Endothelial cell of umbilical vein (primary cell): ENCODE data around the gene TERF2IP. TPM values are rescaled to one million over a fixed set of nuclear protein-coding genes. Genes with fewer than 3 reads are reported as not detected.

Experiments used
- BruUV-seq: library from RNA; stranded (reverse); fragments of 400-500 nt; replicated peaks from 2 replicates; lab custom pipeline; 2021; lab: Mats Ljungman, UMichigan
- CTCF ChIA-PET: fragments of 300-600, 350-600 bp; sonication (Branson Sonifier 250); formaldehyde crosslinking; loops from one replicate; lab custom pipeline; 2021; ENCODE audit warnings: antibody characterized with exemption, inconsistent platforms; lab: Charles Lee
- POLR2A ChIA-PET: fragments of 300-600, 350-600 bp; sonication (Branson Sonifier 250); formaldehyde crosslinking; loops from one replicate; lab custom pipeline; 2021; ENCODE audit warnings: antibody characterized with exemption, inconsistent platforms; lab: Charles Lee
- DNase-seq: peaks from one replicate; pipeline ENCODE4 v3.0.0-alpha.2; 2011; ENCODE audit warnings: low read depth, low spot score
- FAIRE-seq: peaks from 2 replicates; lab custom pipeline; 2011; peaks lifted over from hg19 to GRCh38; lab: Jason Lieb, UNC
- H2AFZ ChIP-seq: 2 replicates; pipeline ENCODE4 v1.6.0; 2012; ENCODE audit warnings: low read depth, low read length, control low read depth, inconsistent platforms
- H3K27ac ChIP-seq: 2 replicates; pipeline ENCODE4 v1.5.1; 2011; ENCODE audit warnings: low read depth, mild to moderate bottlenecking, control low read depth, low read length, moderate library complexity; ENCODE audit not compliant: insufficient read depth
- H3K27me3 ChIP-seq, 2 experiments: 2 replicates each; pipeline versions ENCODE4 v1.6.0 to v1.6.1; 2011; ENCODE audit warnings: low read length in 2 of 2, mixed read lengths in 1 of 2; ENCODE audit not compliant: control insufficient read depth in 2 of 2, insufficient read depth in 2 of 2
- H3K36me3 ChIP-seq, 2 experiments: 2 replicates in 1 of 2; 3 replicates in 1 of 2; pipeline ENCODE4 v1.5.1; 2011; ENCODE audit warnings: low read length in 2 of 2, mild to moderate bottlenecking in 1 of 2, moderate library complexity in 1 of 2; ENCODE audit not compliant: control insufficient read depth in 2 of 2, insufficient read depth in 2 of 2; ENCODE audit errors: extremely low read depth in 1 of 2
- H3K4me1 ChIP-seq: 3 replicates; pipeline ENCODE4 v1.5.1; 2011; ENCODE audit warnings: mild to moderate bottlenecking, low read length; ENCODE audit not compliant: control insufficient read depth, insufficient read depth; ENCODE audit errors: extremely low read depth
- H3K4me2 ChIP-seq: 2 replicates; pipeline ENCODE4 v1.6.1; 2011; ENCODE audit warnings: low read length, control low read depth, mixed read lengths; ENCODE audit not compliant: insufficient read depth
- H3K4me3 ChIP-seq, 3 experiments: fragments of 200-600 bp in 1 of 3; sonication (generic), shearing (Covaris generic) in 1 of 3; replicated peaks in 1 of 3; 2 replicates each; pipeline ENCODE4 v1.5.1; 2011 to 2016; ENCODE audit warnings: control low read depth in 3 of 3, low read length in 3 of 3, mild to moderate bottlenecking in 2 of 3, inconsistent platforms in 1 of 3, low read depth in 1 of 3, moderate library complexity in 1 of 3; ENCODE audit not compliant: insufficient read depth in 1 of 3
- H3K79me2 ChIP-seq: 2 replicates; pipeline ENCODE4 v1.6.0; 2012; ENCODE audit warnings: low read length, inconsistent platforms; ENCODE audit not compliant: control insufficient read depth, insufficient read depth
- H3K9ac ChIP-seq: replicated peaks from 2 replicates; pipeline ENCODE3; 2011; ENCODE audit warnings: low read length, control low read depth; ENCODE audit not compliant: insufficient read depth; ENCODE audit errors: extremely low read depth
- H3K9me1 ChIP-seq: replicated peaks from 3 replicates; pipeline ENCODE4 v1.6.0; 2011; ENCODE audit warnings: mild to moderate bottlenecking, low read length; ENCODE audit not compliant: control insufficient read depth, insufficient read depth; ENCODE audit errors: extremely low read depth
- H3K9me3 ChIP-seq: replicated peaks from 2 replicates; pipeline ENCODE4 v1.5.1; 2012; ENCODE audit warnings: low read length, inconsistent platforms; ENCODE audit not compliant: control insufficient read depth, insufficient read depth
- H4K20me1 ChIP-seq: replicated peaks from 2 replicates; pipeline ENCODE3; 2011; ENCODE audit warnings: mild to moderate bottlenecking, low read length; ENCODE audit not compliant: control insufficient read depth, insufficient read depth; ENCODE audit errors: extremely low read depth
- CTCF ChIP-seq, 2 donors: IDR thresholded peaks; 1 replicate in 1 of 2; 2 replicates in 1 of 2; pipeline ENCODE4 v1.5.1; 2011; ENCODE audit warnings: low read length in 2 of 2, mild to moderate bottlenecking in 2 of 2, moderate library complexity in 2 of 2, control low read depth in 1 of 2, inconsistent platforms in 1 of 2, low read depth in 1 of 2; ENCODE audit not compliant: insufficient read depth in 1 of 2; ENCODE audit errors: extremely low read depth in 1 of 2
- EZH2 ChIP-seq: IDR thresholded peaks from 2 replicates; pipeline ENCODE4 v1.6.1; 2012; ENCODE audit warnings: borderline replicate concordance, low read depth, mild to moderate bottlenecking, moderate library complexity, low read length, inconsistent platforms; ENCODE audit not compliant: severe bottlenecking
- FOS ChIP-seq: IDR thresholded peaks from 2 replicates; pipeline ENCODE4 v1.6.1; 2011; ENCODE audit warnings: mild to moderate bottlenecking, low read length, moderate library complexity, borderline replicate concordance; ENCODE audit not compliant: insufficient read depth
- GATA2 ChIP-seq: IDR thresholded peaks from 2 replicates; pipeline ENCODE4 v1.7.0; 2011; ENCODE audit warnings: low read depth, mild to moderate bottlenecking, moderate library complexity, mixed read lengths, low read length; ENCODE audit not compliant: insufficient read length, insufficient read depth
- JUN ChIP-seq: IDR thresholded peaks from 2 replicates; pipeline ENCODE4 v1.6.1; 2011; ENCODE audit warnings: borderline replicate concordance, low read depth; ENCODE audit not compliant: insufficient read length, insufficient read depth
- MYC ChIP-seq: IDR thresholded peaks from one replicate; pipeline ENCODE4 v1.6.1; 2011; ENCODE audit warnings: mild to moderate bottlenecking, low read depth, low read length
- POLR2A ChIP-seq: IDR thresholded peaks from 2 replicates; pipeline ENCODE4 v1.6.1; 2012; ENCODE audit warnings: low read depth, mild to moderate bottlenecking, control low read depth, low read length
- POLR2AphosphoS5 ChIP-seq: IDR thresholded peaks from 2 replicates; pipeline ENCODE4 v1.6.1; 2012; ENCODE audit warnings: low read depth, mild to moderate bottlenecking, control low read depth, low read length, moderate library complexity; ENCODE audit not compliant: insufficient read depth
- dilution Hi-C: fragments of 300-500 bp; cut with MboI; formaldehyde crosslinking; loops from one replicate; pipeline ENCODE4 v1.15.0; 2019; ENCODE audit warnings: low sequenced_read_pairs; ENCODE audit not compliant: extremely low pct_ligation_motif_present
- intact Hi-C: fragments of 100-400 bp; cut with micrococcal nuclease; formaldehyde crosslinking; loops from one replicate; pipeline ENCODE4 v1.10.0; 2022
- polyA plus RNA-seq, 4 experiments: library from polyadenylated mRNA; depleted of rRNA in 3 of 4; stranded (reverse) in 3 of 4; unstranded in 1 of 4; fragments of >200 nt; gene quantifications; 2 replicates each; pipeline versions ENCODE4 v1.2.1 to v1.2.3, GENCODE V29; 2011 to 2012; ENCODE audit warnings: missing spikeins in 1 of 4
- total RNA-seq: library from RNA; stranded (reverse); gene quantifications from 2 replicates; pipeline ENCODE4 v1.2.3, GENCODE V29; 2021
- TF ChIP-seq, protein P1 (sequence below): IDR thresholded peaks from 2 replicates; pipeline ENCODE4 v1.6.1; 2011; ENCODE audit not compliant: insufficient read depth, insufficient read length

TERF2IP gene
- total and polyA plus RNA-seq, 2 donors (not counting 3 experiments of a cell fraction or from before 2014, with no cell fraction given): 19.0 to 41.5 TPM

GRCh38 chr16:75635036-75635435 is 12.5 kb upstream of the TERF2IP start:
- Histone ChIP-seq H3K9me3 (no peaks in the 10 kb centered on the region), H3K36me3 (peaks cover 33 to 39% of the 10 kb centered on the region in 2 experiments), H4K20me1 (no peaks in the 10 kb centered on the region), H3K79me2 (peaks cover 5% of the 10 kb centered on the region), H3K4me2 (no peak overlapping the region), H3K4me3 (no peak overlapping the region), H3K27me3 (no peaks in the 10 kb centered on the region), H3K27ac (no peak overlapping the region), H3K9ac (no peak overlapping the region), H3K9me1 (no peaks in the 10 kb centered on the region), H3K4me1 (no peaks in the 10 kb centered on the region), H2AFZ (no peak overlapping the region)
- no TSS peak for BruUV-seq
- FAIRE-seq (no peak), DNase-seq (no peak)
- ChIA-PET CTCF (no interaction called here), POLR2A (no interaction called here)
- intact Hi-C loops: no loop called here
- no peak for TF ChIP-seq EZH2
- no peak for TF ChIP-seq POLR2AphosphoS5
- TF ChIP-seq MYC: no peak
- TF ChIP-seq, protein P1, sequence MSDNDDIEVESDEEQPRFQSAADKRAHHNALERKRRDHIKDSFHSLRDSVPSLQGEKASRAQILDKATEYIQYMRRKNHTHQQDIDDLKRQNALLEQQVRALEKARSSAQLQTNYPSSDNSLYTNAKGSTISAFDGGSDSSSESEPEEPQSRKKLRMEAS: no peak
- no peak for TF ChIP-seq POLR2A
- dilution Hi-C loops: no loop called here

- peaks cover 2% of the 10 kb centered on the region for H4K20me1 ChIP-seq
- no peak overlapping the region for H3K4me3 ChIP-seq
- no peak overlapping the region for H2AFZ ChIP-seq
- CTCF ChIA-PET: interaction anchor here (0.6 kb wide), 1 partner anchor 13 kb away, joined by 3 read pairs; no protein-coding TSS in a partner anchor
- BruUV-seq: no TSS peak
- no peak for TF ChIP-seq MYC
- no peak for TF ChIP-seq FOS
- TF ChIP-seq JUN: no peak
- TF ChIP-seq EZH2: no peak
- no peak for TF ChIP-seq POLR2A
- TF ChIP-seq GATA2: no peak
- TF ChIP-seq CTCF (IDR thresholded peaks at IDR 0.05; ENCODE audit: extremely low read depth in 1 of 2, insufficient read depth in 1 of 2, low read depth in 1 of 2, low read length in 2 of 2): no peak
- FAIRE-seq: no peak
- H3K36me3 ChIP-seq: peaks cover 24 to 30% of the 10 kb centered on the region in 2 experiments
- H3K9me1 ChIP-seq: no peaks in the 10 kb centered on the region
- dilution Hi-C loops (no loop called here), intact Hi-C loops (no loop called here)
- H3K27me3 ChIP-seq: no peaks in the 10 kb centered on the region
- H3K4me2 ChIP-seq: no peak overlapping the region
- H3K9ac ChIP-seq: no peak overlapping the region
- H3K9me3 ChIP-seq: no peaks in the 10 kb centered on the region
- DNase-seq: no peak
- no peak overlapping the region for H3K27ac ChIP-seq
- peaks cover 3% of the 10 kb centered on the region for H3K4me1 ChIP-seq
- POLR2A ChIA-PET: no interaction called here
- peaks cover 43% of the 10 kb centered on the region for H3K79me2 ChIP-seq
Observed at GRCh38 chr16:75640598-75640997, 7.0 kb upstream of the TERF2IP start.
